Caco-2 (cell line): ENCODE measurements around the gene CMC2. TPM values are rescaled to one million over a fixed set of nuclear protein-coding genes. Genes with fewer than 3 reads are reported as not detected.
A peak's percentile ranks its signal among the peaks of the same experiment; 100 is the strongest.

ENCODE experiments used
- BruUV-seq: library from RNA; stranded (reverse); fragments of 400-500 nt; replicated peaks from 2 replicates; lab custom pipeline; 2021; lab: Mats Ljungman, UMichigan
- CTCF ChIA-PET: fragments of 300-600 bp; sonication (Branson Sonifier 250); formaldehyde crosslinking; loops from one replicate; lab custom pipeline; 2022; ENCODE audit warnings: antibody characterized with exemption; lab: Charles Lee
- POLR2A ChIA-PET: fragments of 300-600 bp; sonication (Branson Sonifier 250); formaldehyde crosslinking; loops from one replicate; lab custom pipeline; 2022; ENCODE audit warnings: antibody characterized with exemption; lab: Charles Lee
- DNase-seq, 2 experiments: peaks; one replicate each; pipeline versions ENCODE4 v3.0.0 to v3.0.0-alpha.2; 2020 to 2022
- H3K27me3 ChIP-seq: replicated peaks from 2 replicates; pipeline ENCODE4 v1.6.0; 2011; ENCODE audit warnings: low read length; ENCODE audit not compliant: control insufficient read depth, insufficient read depth
- H3K36me3 ChIP-seq: 2 replicates; pipeline ENCODE4 v1.5.1; 2011; ENCODE audit warnings: low read length; ENCODE audit not compliant: control insufficient read depth, insufficient read depth
- H3K4me1 ChIP-seq: fragments of 250-450 bp; sonication (Bioruptor Pico); 2 replicates; pipeline ENCODE4 v1.5.1; 2020; ENCODE audit warnings: mild to moderate bottlenecking
- H3K4me3 ChIP-seq: 2 replicates; pipeline ENCODE4 v1.5.1; 2011; ENCODE audit warnings: low read depth, mild to moderate bottlenecking, control low read depth, low read length
- H3K9me3 ChIP-seq: fragments of 250-450 bp; sonication (Bioruptor Pico); 2 replicates; pipeline ENCODE4 v1.5.1; 2020; ENCODE audit warnings: mild to moderate bottlenecking, moderate library complexity
- H3K27ac Mint-ChIP-seq: one replicate; pipeline ENCODE4 v1.8.0; 2022; ENCODE audit warnings: mixed read lengths; ENCODE audit not compliant: unreplicated experiment
- H3K27me3 Mint-ChIP-seq: one replicate; pipeline ENCODE4 v1.8.0; 2022; ENCODE audit warnings: mixed read lengths; ENCODE audit not compliant: insufficient read depth, unreplicated experiment
- H3K36me3 Mint-ChIP-seq: one replicate; pipeline ENCODE4 v1.8.0; 2022; ENCODE audit warnings: mild to moderate bottlenecking, mixed read lengths; ENCODE audit not compliant: insufficient read depth, unreplicated experiment
- H3K4me1 Mint-ChIP-seq: one replicate; pipeline ENCODE4 v1.8.0; 2022; ENCODE audit warnings: low read depth, mixed read lengths; ENCODE audit not compliant: unreplicated experiment
- H3K4me3 Mint-ChIP-seq: one replicate; pipeline ENCODE4 v1.8.0; 2022; ENCODE audit warnings: mild to moderate bottlenecking, moderate library complexity, mixed read lengths; ENCODE audit not compliant: unreplicated experiment
- H3K9me3 Mint-ChIP-seq: one replicate; pipeline ENCODE4 v1.8.0; 2022; ENCODE audit warnings: mixed read lengths; ENCODE audit not compliant: unreplicated experiment
- intact Hi-C: fragments of 100-400 bp; cut with micrococcal nuclease; formaldehyde crosslinking; loops from one replicate; pipeline ENCODE4 v1.10.0; 2022; ENCODE audit not compliant: unreplicated experiment
- total RNA-seq: library from RNA; stranded (reverse); gene quantifications from 2 replicates; pipeline ENCODE4 v1.2.3, GENCODE V29; 2022
- TF ChIP-seq, protein P1 (sequence below), 2 experiments: fragments of 200-600 bp in 1 of 2; IDR thresholded peaks; 1 replicate in 1 of 2; 2 replicates in 1 of 2; pipeline versions ENCODE4 v1.5.1 to v1.8.0; 2011 to 2022; ENCODE audit warnings: antibody characterized with exemption in 1 of 2, control low read depth in 1 of 2, inconsistent platforms in 1 of 2, low read depth in 1 of 2, low read length in 1 of 2, mild to moderate bottlenecking in 1 of 2, moderate library complexity in 1 of 2; ENCODE audit not compliant: insufficient read depth in 1 of 2, severe bottlenecking in 1 of 2, unreplicated experiment in 1 of 2

The CMC2 gene
- total RNA-seq, 1 experiment from 2014 or later: 94.1 TPM

DNA sequence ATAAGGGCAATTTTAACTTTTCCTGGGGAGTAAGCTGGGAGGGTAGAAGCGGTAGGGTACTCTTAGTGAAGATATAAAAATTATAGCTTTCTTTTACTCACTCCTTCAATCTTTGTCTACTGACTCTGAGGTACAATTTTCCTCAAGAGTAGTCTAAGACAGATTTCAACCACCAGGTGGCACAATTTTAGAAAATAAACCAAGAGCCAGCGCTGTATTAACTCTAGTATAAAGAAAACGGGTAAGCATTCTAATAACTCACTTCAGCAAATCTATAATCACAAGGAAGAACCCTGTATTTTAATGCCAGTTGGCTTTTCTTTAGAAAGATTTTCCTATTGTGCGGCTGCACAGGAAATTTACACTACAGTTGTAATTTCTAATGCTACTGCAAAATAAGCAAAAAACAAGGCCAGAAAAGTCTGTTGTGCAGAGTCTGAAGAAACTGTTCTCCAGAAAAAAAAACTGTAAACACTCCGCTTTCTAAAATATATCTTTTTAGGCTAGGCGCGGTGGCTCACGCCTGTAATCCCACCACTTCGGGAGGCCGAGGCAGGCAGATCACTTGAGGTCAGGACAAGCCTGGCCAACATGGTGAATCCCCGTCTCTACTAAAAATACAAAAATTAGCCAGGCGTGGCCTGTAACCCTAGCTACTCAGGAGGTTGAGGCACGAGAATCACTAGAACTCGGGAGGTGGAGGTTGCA is 1.9 kb downstream of the CMC2 start:
- no peaks in the 10 kb centered on the region for H3K27me3 ChIP-seq
- Mint-ChIP-seq H3K9me3 (no peaks in the 10 kb centered on the region), H3K27me3 (no peaks in the 10 kb centered on the region), H3K4me1 (peaks cover 21% of the 10 kb centered on the region), H3K27ac (peak overlapping the region; percentile 55), H3K4me3 (peak overlapping the region; percentile 94), H3K36me3 (peaks cover 40% of the 10 kb centered on the region)
- TF ChIP-seq, protein P1, sequence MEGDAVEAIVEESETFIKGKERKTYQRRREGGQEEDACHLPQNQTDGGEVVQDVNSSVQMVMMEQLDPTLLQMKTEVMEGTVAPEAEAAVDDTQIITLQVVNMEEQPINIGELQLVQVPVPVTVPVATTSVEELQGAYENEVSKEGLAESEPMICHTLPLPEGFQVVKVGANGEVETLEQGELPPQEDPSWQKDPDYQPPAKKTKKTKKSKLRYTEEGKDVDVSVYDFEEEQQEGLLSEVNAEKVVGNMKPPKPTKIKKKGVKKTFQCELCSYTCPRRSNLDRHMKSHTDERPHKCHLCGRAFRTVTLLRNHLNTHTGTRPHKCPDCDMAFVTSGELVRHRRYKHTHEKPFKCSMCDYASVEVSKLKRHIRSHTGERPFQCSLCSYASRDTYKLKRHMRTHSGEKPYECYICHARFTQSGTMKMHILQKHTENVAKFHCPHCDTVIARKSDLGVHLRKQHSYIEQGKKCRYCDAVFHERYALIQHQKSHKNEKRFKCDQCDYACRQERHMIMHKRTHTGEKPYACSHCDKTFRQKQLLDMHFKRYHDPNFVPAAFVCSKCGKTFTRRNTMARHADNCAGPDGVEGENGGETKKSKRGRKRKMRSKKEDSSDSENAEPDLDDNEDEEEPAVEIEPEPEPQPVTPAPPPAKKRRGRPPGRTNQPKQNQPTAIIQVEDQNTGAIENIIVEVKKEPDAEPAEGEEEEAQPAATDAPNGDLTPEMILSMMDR (IDR thresholded peaks at IDR 0.05; ENCODE audit: insufficient read depth in 1 of 2, low read depth in 1 of 2, low read length in 1 of 2, severe bottlenecking in 1 of 2, unreplicated experiment in 1 of 2): peak; percentile 57 to 75
- CTCF ChIA-PET: interaction anchor here (0.9 to 1.5 kb wide), 3 partner anchors 12 to 31 kb away, joined by 4 to 7 read pairs (median 5); partner anchors contain the start of gene ATMIN
- no peaks in the 10 kb centered on the region for H3K9me3 ChIP-seq
- intact Hi-C loops: loop anchor here (1.0 to 10.0 kb wide), 2 partner anchors 73 to 730 kb away; partner anchors contain the start of gene C16orf46
- POLR2A ChIA-PET: interaction anchor here (0.5 to 0.9 kb wide), 3 partner anchors 12 to 1096 kb away, joined by 3 to 4 read pairs (median 4); no protein-coding TSS in a partner anchor
- no peaks in the 10 kb centered on the region for H3K36me3 ChIP-seq
- DNase-seq: peak in 1 of 2 experiments; percentile 61
- BruUV-seq: no TSS peak
- H3K4me3 ChIP-seq: peak overlapping the region; percentile 85
- H3K4me1 ChIP-seq: peaks cover 24% of the 10 kb centered on the region

DNA sequence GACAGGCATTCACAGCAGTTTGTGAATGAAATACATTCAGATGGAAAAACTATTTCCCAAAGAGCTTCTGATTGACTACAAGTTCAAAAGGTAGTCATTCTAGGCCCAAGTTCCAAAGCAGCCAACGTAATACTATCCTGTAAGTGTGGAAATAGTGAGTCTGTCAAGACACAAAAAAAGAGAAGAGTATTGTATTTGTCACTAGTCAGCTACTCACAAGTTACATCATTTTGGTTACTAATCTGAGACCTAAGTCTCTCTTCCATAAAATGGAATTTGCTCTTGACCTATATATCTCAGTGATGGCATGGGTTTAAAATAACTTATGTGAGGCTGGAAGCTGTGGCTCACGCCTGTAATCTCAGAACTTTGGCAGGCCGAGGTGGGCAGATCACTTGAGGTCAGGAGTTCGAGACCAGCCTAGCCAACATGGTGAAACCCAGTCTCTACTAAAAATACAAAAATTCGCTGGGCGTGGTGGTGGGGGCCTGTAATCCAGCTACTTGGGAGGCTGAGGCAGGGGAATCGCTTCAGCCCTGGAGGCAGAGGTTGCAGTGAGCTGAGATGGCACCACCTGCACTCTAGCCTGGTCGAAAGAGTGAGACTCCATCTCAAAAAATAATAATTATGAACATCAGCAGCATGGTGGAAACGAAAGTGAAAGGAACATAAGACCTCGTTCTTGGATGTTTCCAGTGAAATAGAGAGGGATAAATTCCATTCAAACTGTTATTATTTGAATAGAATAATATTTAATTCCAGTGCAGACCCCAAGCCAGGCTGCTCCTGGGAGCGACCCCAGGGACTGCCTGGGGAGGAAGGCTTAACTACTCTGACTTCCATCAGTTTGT is 2.9 kb downstream of the CMC2 start:
- Histone ChIP-seq H3K36me3 (no peaks in the 10 kb centered on the region), H3K27me3 (no peaks in the 10 kb centered on the region), H3K9me3 (no peaks in the 10 kb centered on the region), H3K4me1 (peaks cover 28% of the 10 kb centered on the region), H3K4me3 (no peak overlapping the region)
- TF ChIP-seq, protein P1 (IDR thresholded peaks at IDR 0.05; ENCODE audit: insufficient read depth in 1 of 2, low read depth in 1 of 2, low read length in 1 of 2, severe bottlenecking in 1 of 2, unreplicated experiment in 1 of 2): no peak
- H3K4me3 Mint-ChIP-seq: no peak overlapping the region
- POLR2A ChIA-PET: interaction anchor here (0.9 kb wide), 1 partner anchor 11 kb away, joined by 4 read pairs; no protein-coding TSS in a partner anchor
- H3K4me1 Mint-ChIP-seq: peaks cover 30% of the 10 kb centered on the region
- no peaks in the 10 kb centered on the region for H3K27me3 Mint-ChIP-seq
- CTCF ChIA-PET: interaction anchor here (0.9 to 1.5 kb wide), 3 partner anchors 11 to 32 kb away, joined by 4 to 7 read pairs (median 5); partner anchors contain the start of gene ATMIN
- no TSS peak for BruUV-seq
- no peak for DNase-seq
- intact Hi-C loops: loop anchor here (1.0 to 10.0 kb wide), 2 partner anchors 73 to 731 kb away; partner anchors contain the start of gene C16orf46
- no peaks in the 10 kb centered on the region for H3K9me3 Mint-ChIP-seq
- H3K27ac Mint-ChIP-seq: no peak overlapping the region
- peaks cover 40% of the 10 kb centered on the region for H3K36me3 Mint-ChIP-seq

DNA sequence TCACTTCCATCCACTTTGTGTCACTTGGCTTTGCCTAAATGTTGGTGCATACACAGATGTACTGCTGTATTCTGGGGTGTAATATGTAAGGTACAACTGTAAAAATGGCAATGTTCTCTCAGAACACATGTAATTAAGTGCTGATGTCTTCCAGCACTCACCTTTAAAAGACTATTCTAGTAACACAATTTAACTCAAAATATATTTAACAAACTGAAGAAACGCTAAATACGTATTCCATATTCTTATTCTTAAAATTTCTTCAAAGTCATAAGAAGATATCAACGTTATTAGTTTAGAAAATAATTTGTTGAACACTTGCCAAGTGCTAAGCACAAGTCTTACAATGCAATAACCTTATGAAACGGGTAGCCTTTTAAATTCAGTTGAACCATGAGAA is 3.6 kb downstream of the CMC2 start:
- peaks cover 39% of the 10 kb centered on the region for H3K36me3 Mint-ChIP-seq
- no peak overlapping the region for H3K27ac Mint-ChIP-seq
- TF ChIP-seq, protein P1 (IDR thresholded peaks at IDR 0.05; ENCODE audit: insufficient read depth in 1 of 2, low read depth in 1 of 2, low read length in 1 of 2, severe bottlenecking in 1 of 2, unreplicated experiment in 1 of 2): no peak
- H3K27me3 Mint-ChIP-seq: no peaks in the 10 kb centered on the region
- no peaks in the 10 kb centered on the region for H3K9me3 ChIP-seq
- H3K4me3 ChIP-seq: no peak overlapping the region
- no peaks in the 10 kb centered on the region for H3K36me3 ChIP-seq
- no TSS peak for BruUV-seq
- ChIA-PET POLR2A (no interaction called here), CTCF (no interaction called here)
- intact Hi-C loops: loop anchor here (10.0 kb wide), 1 partner anchor 732 kb away; no protein-coding TSS in a partner anchor
- H3K4me3 Mint-ChIP-seq: no peak overlapping the region
- DNase-seq: no peak
- peaks cover 29% of the 10 kb centered on the region for H3K4me1 ChIP-seq
- H3K27me3 ChIP-seq: no peaks in the 10 kb centered on the region
- H3K9me3 Mint-ChIP-seq: no peaks in the 10 kb centered on the region
- H3K4me1 Mint-ChIP-seq: peaks cover 38% of the 10 kb centered on the region
